Epithelial cell of esophagus (primary cell): ENCODE measurements around the gene SDS.

Experiments
- DNase-seq: peaks from one replicate; pipeline ENCODE4 v3.0.0; 2010; ENCODE audit warnings: low read depth
- H3K4me3 ChIP-seq: 2 replicates; pipeline ENCODE4 v1.5.1; 2011; ENCODE audit warnings: mild to moderate bottlenecking, low read length, control low read depth
- TF ChIP-seq, protein P1 (sequence below): IDR thresholded peaks from 2 replicates; pipeline ENCODE4 v1.5.1; 2011; ENCODE audit warnings: low read depth, mild to moderate bottlenecking, low read length, control low read depth, inconsistent platforms; ENCODE audit not compliant: insufficient read depth; ENCODE audit errors: missing control alignments

The SDS gene

DNA sequence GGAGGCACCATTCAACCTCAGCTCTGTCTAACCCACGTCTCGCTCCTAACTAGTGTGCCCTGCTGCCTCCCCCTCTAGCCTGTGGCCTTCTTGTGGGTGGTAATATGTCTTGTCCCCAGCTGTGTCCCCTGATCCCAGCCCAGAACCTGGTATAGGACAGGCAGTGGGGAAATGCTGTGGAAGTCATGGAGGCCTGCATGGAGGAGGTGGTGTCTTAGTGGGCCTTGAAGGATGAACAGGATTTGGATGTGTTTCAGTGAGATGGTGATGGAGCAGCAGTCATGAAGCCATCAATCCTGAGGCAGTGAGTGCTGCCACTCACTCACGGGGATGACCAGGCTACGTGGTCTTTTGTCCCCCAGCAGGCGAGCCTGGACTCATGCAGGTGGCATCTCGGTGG, 31.9 kb downstream of the SDS start:
- TF ChIP-seq, protein P1, sequence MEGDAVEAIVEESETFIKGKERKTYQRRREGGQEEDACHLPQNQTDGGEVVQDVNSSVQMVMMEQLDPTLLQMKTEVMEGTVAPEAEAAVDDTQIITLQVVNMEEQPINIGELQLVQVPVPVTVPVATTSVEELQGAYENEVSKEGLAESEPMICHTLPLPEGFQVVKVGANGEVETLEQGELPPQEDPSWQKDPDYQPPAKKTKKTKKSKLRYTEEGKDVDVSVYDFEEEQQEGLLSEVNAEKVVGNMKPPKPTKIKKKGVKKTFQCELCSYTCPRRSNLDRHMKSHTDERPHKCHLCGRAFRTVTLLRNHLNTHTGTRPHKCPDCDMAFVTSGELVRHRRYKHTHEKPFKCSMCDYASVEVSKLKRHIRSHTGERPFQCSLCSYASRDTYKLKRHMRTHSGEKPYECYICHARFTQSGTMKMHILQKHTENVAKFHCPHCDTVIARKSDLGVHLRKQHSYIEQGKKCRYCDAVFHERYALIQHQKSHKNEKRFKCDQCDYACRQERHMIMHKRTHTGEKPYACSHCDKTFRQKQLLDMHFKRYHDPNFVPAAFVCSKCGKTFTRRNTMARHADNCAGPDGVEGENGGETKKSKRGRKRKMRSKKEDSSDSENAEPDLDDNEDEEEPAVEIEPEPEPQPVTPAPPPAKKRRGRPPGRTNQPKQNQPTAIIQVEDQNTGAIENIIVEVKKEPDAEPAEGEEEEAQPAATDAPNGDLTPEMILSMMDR = no peak
- DNase-seq = no peak
- no peak overlapping the region for H3K4me3 ChIP-seq

DNA sequence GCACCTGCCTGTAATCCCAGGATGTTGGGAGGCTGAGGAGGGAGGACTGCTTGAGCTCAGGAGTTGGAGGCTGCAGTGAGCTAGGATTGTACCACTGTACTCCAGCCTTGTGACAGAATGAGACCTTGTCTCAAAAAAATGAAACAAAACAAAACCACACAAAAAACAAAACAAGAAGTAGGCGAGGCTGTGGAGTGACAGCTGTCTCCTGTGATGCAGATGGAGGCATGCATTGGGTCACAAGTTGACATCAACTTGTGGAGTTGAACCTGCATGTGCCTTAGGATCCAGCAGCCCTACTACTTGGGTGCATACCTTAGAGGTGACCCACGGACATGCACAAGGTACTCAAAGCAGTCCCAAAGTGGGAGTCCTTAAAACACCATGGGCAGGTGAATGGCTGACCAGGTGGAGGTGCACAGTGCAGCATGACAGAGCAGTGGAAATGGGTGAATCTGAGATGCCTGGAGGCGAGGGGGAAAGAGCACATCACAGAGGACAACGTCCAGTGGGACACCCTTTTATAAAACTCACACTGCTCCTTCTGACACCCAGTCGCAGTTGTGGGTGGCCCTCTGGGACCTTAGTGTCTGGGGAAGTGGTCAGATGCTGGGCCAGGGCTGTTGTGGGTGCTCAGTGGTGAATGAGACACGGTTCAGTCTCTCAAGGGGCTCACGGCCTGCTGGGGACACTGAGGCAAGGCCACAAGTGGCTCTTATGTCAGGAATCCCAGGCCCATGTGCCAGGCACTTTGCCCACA, 32.6 kb downstream of the SDS start:
- H3K4me3 ChIP-seq = no peak overlapping the region
- TF ChIP-seq, protein P1 = no peak
- no peak for DNase-seq

DNA sequence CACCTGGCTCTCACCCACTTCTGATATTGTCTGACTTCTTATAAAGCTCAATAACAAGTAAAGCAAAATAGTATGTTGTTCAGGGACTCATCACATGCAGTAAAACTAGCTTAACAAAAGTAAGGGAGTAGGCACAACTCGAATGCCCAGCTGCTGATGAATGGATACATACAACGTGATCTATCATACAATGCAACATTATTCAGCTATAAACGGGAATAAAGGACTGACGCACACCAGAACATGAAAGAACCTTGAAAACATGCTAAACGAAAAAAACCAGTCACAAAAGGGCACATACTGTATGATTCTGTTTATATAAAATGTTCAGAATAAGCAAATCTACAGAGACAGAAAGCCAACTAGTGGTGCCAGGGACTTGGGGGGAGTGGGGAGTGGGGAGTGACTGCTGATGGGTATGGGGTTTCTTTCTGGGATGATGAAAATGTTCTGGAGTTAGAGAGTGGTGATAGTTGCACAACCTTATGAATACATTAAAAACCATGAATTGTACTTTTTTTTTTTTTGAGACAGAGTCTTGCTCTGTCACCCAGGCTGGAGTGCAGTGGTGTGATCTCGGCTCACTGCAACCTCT, 34.2 kb downstream of the SDS start:
- no peak overlapping the region for H3K4me3 ChIP-seq
- TF ChIP-seq, protein P1 = no peak
- no peak for DNase-seq

DNA sequence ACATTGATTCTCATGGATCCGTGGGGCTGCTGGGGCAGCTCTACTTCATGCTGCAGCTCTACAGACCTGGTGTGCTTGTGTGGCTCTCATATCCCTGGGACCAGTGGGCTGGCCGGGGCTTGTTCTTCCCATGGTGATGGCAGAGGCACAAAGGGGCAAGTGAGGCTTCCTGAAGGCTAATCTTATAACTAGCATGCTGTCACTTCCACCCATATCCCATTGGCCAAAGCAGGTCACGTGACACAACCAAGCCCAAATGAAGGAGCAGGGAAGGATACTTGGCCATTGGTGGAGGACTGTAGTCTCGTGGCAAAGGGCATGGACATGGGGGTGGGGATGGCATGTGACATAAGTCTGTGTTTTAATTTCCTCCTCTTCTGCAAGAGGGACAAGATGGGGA, 35.4 kb downstream of the SDS start:
- TF ChIP-seq, protein P1 = no peak
- no peak overlapping the region for H3K4me3 ChIP-seq
- no peak for DNase-seq

DNA sequence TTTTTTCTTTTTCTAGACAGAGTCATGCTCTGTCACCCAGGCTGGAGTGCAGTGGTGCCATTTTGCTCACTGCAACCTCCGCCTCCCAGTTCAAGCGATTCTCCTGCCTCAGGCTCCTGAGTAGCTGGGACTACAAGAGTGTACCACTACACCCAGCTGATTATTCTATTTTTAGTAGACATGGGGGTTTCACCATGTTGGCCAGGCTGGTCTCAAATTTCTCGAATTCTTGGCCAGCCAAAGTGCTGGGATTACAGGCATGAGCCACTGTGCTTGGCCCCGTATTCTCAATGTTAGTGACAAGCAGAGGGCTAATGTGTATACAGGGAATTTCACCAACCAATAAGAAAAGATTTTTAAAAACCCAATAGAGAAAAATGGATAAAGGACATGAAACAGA, 36.9 kb downstream of the SDS start:
- DNase-seq = no peak
- TF ChIP-seq, protein P1 = no peak

DNA sequence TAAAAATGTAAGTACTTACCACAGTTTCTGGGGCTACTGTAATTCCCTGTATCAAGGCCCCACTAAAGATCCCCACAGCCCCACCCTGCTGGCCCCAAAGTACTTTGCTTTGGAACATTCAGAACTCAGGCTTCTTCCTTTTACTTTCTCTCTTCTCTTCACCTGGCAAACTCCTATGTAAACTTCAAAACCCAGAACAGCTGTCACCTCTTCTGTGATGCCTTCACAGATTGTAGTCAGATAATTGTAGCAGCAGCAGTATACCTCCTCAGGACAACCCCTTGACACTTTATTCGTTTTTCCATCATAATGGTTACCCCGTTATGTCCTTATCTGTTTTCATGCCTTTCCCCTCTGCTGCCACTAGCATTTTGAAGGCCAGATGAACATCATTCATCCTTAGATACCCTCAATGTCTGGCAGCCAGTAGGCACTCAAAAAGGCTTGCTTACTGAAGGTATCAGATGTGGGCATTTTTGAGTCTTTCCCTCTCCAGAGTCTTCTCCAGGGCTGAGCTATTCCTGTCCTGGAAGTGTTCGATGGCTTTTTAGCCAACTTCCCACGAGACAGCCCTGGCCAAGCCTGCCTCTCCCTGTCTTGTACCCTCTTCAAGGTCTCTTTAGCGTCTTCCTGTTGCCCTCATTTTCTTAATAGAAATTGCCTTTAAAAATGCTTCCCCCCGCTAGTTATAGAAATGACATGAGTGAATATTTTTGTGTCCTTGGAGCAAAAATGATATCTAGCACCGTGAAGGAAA, 37.9 kb downstream of the SDS start:
- TF ChIP-seq, protein P1 = no peak
- no peak overlapping the region for H3K4me3 ChIP-seq

More for the DNA sequence above, 36.9 kb downstream of the SDS start:
- no peak overlapping the region for H3K4me3 ChIP-seq

DNA sequence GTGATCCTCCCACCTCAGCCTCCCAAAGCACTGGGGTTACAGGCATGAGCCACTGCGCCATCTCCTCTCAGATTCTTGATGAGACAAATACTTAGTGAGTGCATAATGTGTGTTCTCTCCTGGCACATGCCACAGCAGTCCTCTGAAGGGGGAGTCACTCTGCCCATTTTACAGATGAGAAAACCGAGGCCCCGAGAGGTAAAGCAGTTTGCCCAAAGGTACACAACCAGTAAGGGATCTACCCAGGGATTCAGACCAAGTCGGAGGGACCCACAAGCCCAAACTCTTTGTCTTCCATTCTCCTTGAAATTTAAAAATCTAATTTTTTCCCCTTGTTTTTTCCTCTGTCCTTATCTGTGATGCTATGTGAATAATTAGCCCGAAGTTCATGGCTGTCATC, 39.0 kb downstream of the SDS start:
- no peak for DNase-seq
- TF ChIP-seq, protein P1 = no peak
- no peak overlapping the region for H3K4me3 ChIP-seq

More for the DNA sequence above, 37.9 kb downstream of the SDS start:
- no peak for DNase-seq
